Smooth muscle cell (in vitro differentiated cells): ENCODE measurements around the gene PRKCG. TPM values are rescaled to one million over a fixed set of nuclear protein-coding genes. Genes with fewer than 3 reads are reported as not detected.

Experiments
- DNase-seq: peaks from one replicate; lab custom pipeline; 2025; ENCODE audit not compliant: unreplicated experiment; lab: John Stamatoyannopoulos, UW
- H2AFZ ChIP-seq: fragments of 200-600 bp; sonication (generic); 2 replicates; pipeline ENCODE4 v1.6.0; 2016; ENCODE audit warnings: antibody characterized with exemption, low read depth, mild to moderate bottlenecking
- H3F3A ChIP-seq: fragments of 200-600 bp; sonication (generic); 2 replicates; pipeline ENCODE4 v1.6.0; 2017; ENCODE audit warnings: antibody characterized with exemption, low read depth
- H3K27ac ChIP-seq: fragments of 200-600 bp; sonication (generic); 2 replicates; pipeline ENCODE4 v1.5.1; 2016; ENCODE audit warnings: low read depth, mild to moderate bottlenecking
- H3K27me3 ChIP-seq: fragments of 200-600 bp; sonication (generic); 2 replicates; pipeline ENCODE4 v1.6.1; 2016; ENCODE audit warnings: low read depth, mild to moderate bottlenecking
- H3K36me3 ChIP-seq: fragments of 200-600 bp; sonication (generic); 2 replicates; pipeline ENCODE4 v1.5.1; 2016; ENCODE audit warnings: low read depth
- H3K4me1 ChIP-seq: fragments of 200-600 bp; sonication (generic); 2 replicates; pipeline ENCODE4 v1.5.1; 2016; ENCODE audit warnings: low read depth
- H3K4me2 ChIP-seq: fragments of 200-600 bp; sonication (generic); 2 replicates; pipeline ENCODE4 v1.6.0; 2016; ENCODE audit warnings: mild to moderate bottlenecking
- H3K4me3 ChIP-seq: fragments of 200-600 bp; sonication (generic); 2 replicates; pipeline ENCODE4 v1.5.1; 2016; ENCODE audit warnings: mild to moderate bottlenecking
- H3K79me2 ChIP-seq: fragments of 200-600 bp; sonication (generic); 2 replicates; pipeline ENCODE4 v1.6.0; 2016; ENCODE audit warnings: low read depth, mild to moderate bottlenecking
- H3K9ac ChIP-seq: fragments of 200-600 bp; sonication (generic); 2 replicates; pipeline ENCODE4 v1.6.0; 2016; ENCODE audit warnings: low read depth
- H3K9me3 ChIP-seq: fragments of 200-600 bp; sonication (generic); replicated peaks from 2 replicates; pipeline ENCODE4 v1.5.1; 2016; ENCODE audit warnings: low read depth
- H4K20me1 ChIP-seq: fragments of 200-600 bp; sonication (generic); 2 replicates; pipeline ENCODE4 v1.6.0; 2016; ENCODE audit warnings: low read depth
- WGBS: methylation state at CpG from one replicate; pipeline ENCODE4 v1.1.7; 2016; ENCODE audit warnings: low lambda C conversion rate; 5-methylcytosine and 5-hydroxymethylcytosine counted together
- polyA plus RNA-seq: library from polyadenylated mRNA; unstranded; fragments of >200 nt; fragmentation: Nextera tagmentation; extraction: Ambion mirVana; gene quantifications from 2 replicates; pipeline ENCODE4 v1.2.1, GENCODE V29; 2016
- total RNA-seq: library from RNA; depleted of rRNA; stranded (reverse); fragments of >200 nt; gene quantifications from 2 replicates; pipeline ENCODE4 v1.2.3, GENCODE V29; 2014
- TF ChIP-seq, protein P1 (sequence below): fragments of 200-600 bp; sonication (generic); IDR thresholded peaks from 2 replicates; pipeline ENCODE4 v1.5.1; 2017; ENCODE audit warnings: borderline replicate concordance, mild to moderate bottlenecking, antibody characterized with exemption; ENCODE audit not compliant: insufficient read depth, poor library complexity, severe bottlenecking

PRKCG gene
- total and polyA plus RNA-seq, 2 experiments from 2014 or later = 0.51 TPM; not detected in 1

DNA sequence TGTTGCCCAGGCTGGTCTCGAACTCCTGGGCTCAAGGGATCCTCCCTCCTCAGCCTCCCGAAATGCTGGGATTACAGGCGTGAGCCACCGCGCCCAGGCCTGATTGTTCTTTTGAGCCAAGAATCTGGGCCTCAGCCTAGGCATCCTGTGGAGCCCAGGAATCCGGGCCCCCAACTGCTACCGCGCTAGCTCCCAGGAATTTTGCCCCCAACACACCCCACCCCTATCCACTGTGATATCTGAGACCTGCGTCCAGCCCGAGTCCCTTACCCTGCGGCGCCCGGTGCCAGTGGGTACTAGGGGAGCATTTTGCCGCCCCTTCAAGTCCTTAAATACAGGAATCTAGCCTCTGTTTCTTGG lies 15.2 kb upstream of the PRKCG start:
- TF ChIP-seq, protein P1, sequence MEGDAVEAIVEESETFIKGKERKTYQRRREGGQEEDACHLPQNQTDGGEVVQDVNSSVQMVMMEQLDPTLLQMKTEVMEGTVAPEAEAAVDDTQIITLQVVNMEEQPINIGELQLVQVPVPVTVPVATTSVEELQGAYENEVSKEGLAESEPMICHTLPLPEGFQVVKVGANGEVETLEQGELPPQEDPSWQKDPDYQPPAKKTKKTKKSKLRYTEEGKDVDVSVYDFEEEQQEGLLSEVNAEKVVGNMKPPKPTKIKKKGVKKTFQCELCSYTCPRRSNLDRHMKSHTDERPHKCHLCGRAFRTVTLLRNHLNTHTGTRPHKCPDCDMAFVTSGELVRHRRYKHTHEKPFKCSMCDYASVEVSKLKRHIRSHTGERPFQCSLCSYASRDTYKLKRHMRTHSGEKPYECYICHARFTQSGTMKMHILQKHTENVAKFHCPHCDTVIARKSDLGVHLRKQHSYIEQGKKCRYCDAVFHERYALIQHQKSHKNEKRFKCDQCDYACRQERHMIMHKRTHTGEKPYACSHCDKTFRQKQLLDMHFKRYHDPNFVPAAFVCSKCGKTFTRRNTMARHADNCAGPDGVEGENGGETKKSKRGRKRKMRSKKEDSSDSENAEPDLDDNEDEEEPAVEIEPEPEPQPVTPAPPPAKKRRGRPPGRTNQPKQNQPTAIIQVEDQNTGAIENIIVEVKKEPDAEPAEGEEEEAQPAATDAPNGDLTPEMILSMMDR = no peak
- DNase-seq = no peak
- H3K4me2 ChIP-seq = peak overlapping the region; percentile 89
- H3K9me3 ChIP-seq = no peaks in the 10 kb centered on the region
- H3K27me3 ChIP-seq = no peaks in the 10 kb centered on the region
- H3K36me3 ChIP-seq = no peaks in the 10 kb centered on the region
- peak overlapping the region; percentile 100 for H3K27ac ChIP-seq
- H3K4me1 ChIP-seq = peaks cover 10% of the 10 kb centered on the region
- H3F3A ChIP-seq = peaks cover 6% of the 10 kb centered on the region
- WGBS = 14% methylated on average over 14 of the region's 14 CpGs
- peak overlapping the region; percentile 58 for H3K4me3 ChIP-seq
- peaks cover 32% of the 10 kb centered on the region for H3K79me2 ChIP-seq
- peak overlapping the region; percentile 100 for H3K9ac ChIP-seq
- no peak overlapping the region for H2AFZ ChIP-seq
- H4K20me1 ChIP-seq = peaks cover 24% of the 10 kb centered on the region

DNA sequence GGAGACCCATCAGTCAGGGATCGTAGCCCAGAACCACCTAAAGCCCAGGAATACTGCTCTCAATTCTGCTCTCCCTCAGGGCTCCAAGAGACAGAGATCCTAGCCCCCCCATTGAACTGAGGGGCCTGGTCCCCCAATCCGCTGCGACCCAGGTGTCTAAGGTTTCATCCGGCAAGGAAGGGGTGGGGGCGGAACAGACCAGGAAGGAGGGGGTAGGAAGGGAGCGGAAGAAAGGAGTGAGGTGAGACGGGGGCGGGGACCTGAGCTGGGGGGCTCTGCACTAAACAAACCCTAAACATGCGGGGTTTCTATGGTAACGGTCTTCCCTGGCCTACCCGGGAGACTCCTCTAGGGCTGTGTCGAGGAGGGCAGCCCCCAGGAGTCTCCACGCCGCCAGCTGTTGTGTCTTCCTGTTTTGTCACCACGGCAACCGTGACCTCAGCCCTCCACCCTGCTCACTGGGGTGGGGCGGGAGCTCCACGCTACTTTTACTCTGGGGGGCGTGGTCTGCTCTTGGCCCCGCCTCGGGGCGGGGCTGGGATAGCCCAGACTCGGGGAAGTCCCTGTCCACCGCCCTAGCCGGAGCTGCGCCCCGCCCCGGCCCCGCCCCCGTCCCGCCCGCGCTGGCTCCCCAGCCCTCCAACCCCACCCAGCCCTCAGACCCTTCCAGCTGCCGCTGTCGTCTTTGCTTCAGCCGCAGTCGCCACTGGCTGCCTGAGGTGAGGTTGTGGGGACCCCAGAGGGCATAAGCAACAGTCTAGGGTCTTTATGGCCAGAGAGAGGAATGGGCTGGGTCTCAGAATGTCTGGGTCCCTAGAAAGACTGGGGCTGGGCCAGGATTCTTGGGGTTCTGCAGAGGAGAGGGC lies 14.5 kb upstream of the PRKCG start, which contains the start of gene MYADM:
Gene MYADM, plus strand, starts transcription at position 659 of the 866 bp plus-strand sequence. CDS start 5,647 bp downstream, outside the sequence.
- peak; percentile 97 for DNase-seq
- no peaks in the 10 kb centered on the region for H3K9me3 ChIP-seq
- H3K4me2 ChIP-seq = peak within 1 kb of the TSS; percentile 100
- H3K27ac ChIP-seq = peak within 1 kb of the TSS; percentile 100
- H3K36me3 ChIP-seq = no peaks in the 10 kb centered on the region
- peak within 1 kb of the TSS; percentile 100 for H3K9ac ChIP-seq
- WGBS = 4% methylated on average over 24 of the region's 37 CpGs
- H4K20me1 ChIP-seq = peaks cover 30% of the 10 kb centered on the region
- peaks cover 10% of the 10 kb centered on the region for H3K4me1 ChIP-seq
- H3K79me2 ChIP-seq = peaks cover 38% of the 10 kb centered on the region
- TF ChIP-seq, protein P1 = no peak
- no peaks in the 10 kb centered on the region for H3K27me3 ChIP-seq
- H3K4me3 ChIP-seq = peak within 1 kb of the TSS; percentile 96
- no peak within 1 kb of the TSS for H2AFZ ChIP-seq
- H3F3A ChIP-seq = peaks cover 8% of the 10 kb centered on the region

DNA sequence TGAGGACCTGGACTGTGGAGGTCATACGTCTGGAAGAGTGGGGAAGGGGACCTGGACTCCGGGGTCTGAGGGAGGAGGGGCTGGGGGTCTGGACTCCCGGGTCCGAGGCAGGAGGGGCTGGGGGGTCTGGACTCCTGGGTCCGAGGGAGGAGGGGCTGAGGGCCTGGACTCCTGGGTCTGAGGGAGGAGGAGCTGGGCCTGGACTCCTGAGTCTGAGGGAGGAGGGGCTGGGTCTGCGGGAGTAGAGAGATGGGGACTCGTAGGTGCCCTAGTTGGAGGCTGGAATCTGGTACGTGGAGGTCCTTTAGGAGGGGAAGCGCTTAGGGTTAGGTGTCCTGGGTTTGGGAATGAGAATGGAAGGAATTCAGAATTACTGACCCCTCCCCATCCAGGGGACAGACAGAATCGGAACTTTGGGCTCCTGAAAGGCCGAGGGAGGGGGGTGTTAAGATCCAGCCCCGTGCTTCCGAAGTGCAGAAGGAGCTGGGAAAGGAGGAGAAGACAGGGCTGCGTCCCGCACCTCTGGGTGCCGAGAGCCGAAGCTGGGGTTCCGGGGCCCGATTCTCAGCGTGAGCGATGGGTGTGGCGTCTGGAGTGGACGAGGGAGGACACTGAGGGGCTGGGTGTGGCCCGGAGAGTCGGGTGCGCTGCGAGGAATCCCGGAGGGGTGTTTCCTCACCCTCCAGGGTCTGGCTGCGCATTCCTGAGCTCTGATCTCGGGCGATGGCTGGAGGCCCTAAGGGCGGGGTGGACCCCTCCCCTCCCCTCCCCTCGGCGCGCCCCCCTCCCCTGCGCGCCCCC lies 13.7 kb upstream of the PRKCG start:
- Histone ChIP-seq H3K79me2 (peaks cover 42% of the 10 kb centered on the region), H3K4me3 (peak overlapping the region; percentile 96), H3K9ac (peak overlapping the region; percentile 99), H3K27me3 (no peaks in the 10 kb centered on the region), H3K27ac (peak overlapping the region; percentile 96), H2AFZ (no peak overlapping the region), H3K4me1 (peaks cover 10% of the 10 kb centered on the region), H3F3A (peaks cover 13% of the 10 kb centered on the region), H3K9me3 (no peaks in the 10 kb centered on the region), H3K4me2 (peak overlapping the region; percentile 100), H4K20me1 (peaks cover 39% of the 10 kb centered on the region), H3K36me3 (no peaks in the 10 kb centered on the region)
- DNase-seq = peak; percentile 64
- TF ChIP-seq, protein P1 = no peak
- under 1% methylated on average over 26 of the region's 37 CpGs for WGBS
